ENCODE measurements around the gene SLFN12.

GRCh38 chr17:35416659-35417058, 15.6 kb downstream of the SLFN12 start:
- no peak for TF ChIP-seq E2F1 (CRISPR knock-in tag; IDR thresholded peaks at IDR 0.05)
- no peak for TF ChIP-seq CTCF (IDR thresholded peaks at IDR 0.05)
- no peak for TF ChIP-seq ZNF416 (CRISPR knock-in tag; IDR thresholded peaks at IDR 0.05)
- TF ChIP-seq SP1 (CRISPR knock-in tag; conservative IDR thresholded peaks at IDR 0.05) = no peak
- no peak for TF ChIP-seq KAT7 (CRISPR knock-in tag; IDR thresholded peaks at IDR 0.05; ENCODE audit: borderline replicate concordance)
- TF ChIP-seq, protein P1, sequence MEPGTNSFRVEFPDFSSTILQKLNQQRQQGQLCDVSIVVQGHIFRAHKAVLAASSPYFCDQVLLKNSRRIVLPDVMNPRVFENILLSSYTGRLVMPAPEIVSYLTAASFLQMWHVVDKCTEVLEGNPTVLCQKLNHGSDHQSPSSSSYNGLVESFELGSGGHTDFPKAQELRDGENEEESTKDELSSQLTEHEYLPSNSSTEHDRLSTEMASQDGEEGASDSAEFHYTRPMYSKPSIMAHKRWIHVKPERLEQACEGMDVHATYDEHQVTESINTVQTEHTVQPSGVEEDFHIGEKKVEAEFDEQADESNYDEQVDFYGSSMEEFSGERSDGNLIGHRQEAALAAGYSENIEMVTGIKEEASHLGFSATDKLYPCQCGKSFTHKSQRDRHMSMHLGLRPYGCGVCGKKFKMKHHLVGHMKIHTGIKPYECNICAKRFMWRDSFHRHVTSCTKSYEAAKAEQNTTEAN (CRISPR knock-in tag; IDR thresholded peaks at IDR 0.05) = no peak
- no peak for TF ChIP-seq CREM (CRISPR knock-in tag; IDR thresholded peaks at IDR 0.05)
- TF ChIP-seq, protein P2, sequence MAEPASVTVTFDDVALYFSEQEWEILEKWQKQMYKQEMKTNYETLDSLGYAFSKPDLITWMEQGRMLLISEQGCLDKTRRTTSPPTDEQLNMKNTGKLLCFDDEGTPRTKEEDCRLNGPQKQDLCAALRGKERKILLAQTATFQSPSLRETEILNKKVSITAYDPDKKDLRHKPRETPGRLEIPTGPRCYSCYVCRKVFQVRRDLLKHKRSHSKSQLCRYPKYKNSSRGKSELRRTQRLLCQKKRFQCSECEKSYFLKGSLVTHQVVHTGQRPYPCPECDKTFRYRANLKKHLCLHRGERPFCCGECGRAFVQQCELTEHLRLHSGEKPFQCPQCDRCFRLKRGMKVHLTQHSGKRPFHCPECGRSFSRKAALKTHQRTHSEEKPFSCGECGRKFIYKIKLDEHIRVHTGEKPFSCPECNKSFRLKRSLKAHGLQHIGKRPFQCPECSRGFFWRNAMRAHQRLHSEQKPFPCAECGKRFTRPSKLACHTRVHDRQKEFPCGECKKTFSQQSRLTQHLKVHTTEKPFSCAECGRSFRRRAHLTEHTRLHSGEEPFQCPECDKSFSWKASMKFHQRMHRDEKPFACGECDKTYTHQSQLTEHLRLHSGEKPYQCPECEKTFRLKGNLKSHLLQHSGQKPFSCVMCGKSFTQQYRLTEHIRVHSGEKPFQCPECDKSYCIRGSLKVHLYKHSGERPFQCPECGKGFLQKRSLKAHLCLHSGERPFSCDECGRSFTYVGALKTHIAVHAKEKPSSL (CRISPR knock-in tag; conservative IDR thresholded peaks at IDR 0.05) = no peak
